ENCODE results near the gene REST.
"Not testable (repeated sequence)": the region's sequence is repeated elsewhere in the genome, so short reads cannot be mapped to it uniquely, and the experiment has no call there.

Gene REST

GRCh38 chr4:56907489-56908205 lies at the start of gene REST:
REST (plus strand) TSS chr4:56907900; CDS start chr4:56910639, 2,739 bp downstream.
- DNase-seq = peak; percentile 52

- DNase-seq = no peak
Measured at GRCh38 chr4:56859841-56860240, 47.9 kb upstream of the REST start.

GRCh38 chr4:56860781-56861180 lies 46.9 kb upstream of the REST start:
- DNase-seq = no peak

GRCh38 chr4:56861360-56861759 lies 46.3 kb upstream of the REST start:
- DNase-seq = no peak

- DNase-seq = no peak
Measured at GRCh38 chr4:56863441-56864139, 44.1 kb upstream of the REST start.

- peak; percentile 16 for DNase-seq
Measured at GRCh38 chr4:56870946-56871345, 36.8 kb upstream of the REST start.

- no peak for DNase-seq
Measured at GRCh38 chr4:56871371-56871866, 36.3 kb upstream of the REST start.

GRCh38 chr4:56874166-56874565 lies 33.5 kb upstream of the REST start:
- DNase-seq = peak; percentile 83

- no peak for DNase-seq
Measured at GRCh38 chr4:56874923-56875322, 32.8 kb upstream of the REST start.

- no peak for DNase-seq
Measured at GRCh38 chr4:56876264-56876663, 31.4 kb upstream of the REST start.

- DNase-seq = no peak
Measured at GRCh38 chr4:56879996-56880395, 27.7 kb upstream of the REST start.

- no peak for DNase-seq
Measured at GRCh38 chr4:56880572-56880971, 27.1 kb upstream of the REST start.

- DNase-seq = not testable (repeated sequence)
Measured at GRCh38 chr4:56884511-56884910, 23.2 kb upstream of the REST start.

GRCh38 chr4:56892691-56893090 lies 15.0 kb upstream of the REST start:
- no peak for DNase-seq

- DNase-seq = not testable (repeated sequence)
Measured at GRCh38 chr4:56897842-56898241, 9.9 kb upstream of the REST start.

GRCh38 chr4:56900186-56900585 lies 7.5 kb upstream of the REST start:
- not testable (repeated sequence) for DNase-seq

- no peak for DNase-seq
Measured at GRCh38 chr4:56902703-56903102, 5.0 kb upstream of the REST start.

- DNase-seq = no peak
Measured at GRCh38 chr4:56905796-56906195, 1.9 kb upstream of the REST start.

GRCh38 chr4:56906489-56907393 lies 959 bp upstream of the REST start:
- DNase-seq = no peak

- peak; percentile 3 for DNase-seq
Measured at GRCh38 chr4:56908206-56909085, 746 bp downstream of the REST start.

GRCh38 chr4:56909086-56909894 lies 1.6 kb downstream of the REST start:
- peak; percentile 13 for DNase-seq

Measured in NCI-H1048 (cell line).